Spleen (tissue), 7 donors: ENCODE data around the gene LIAS.

Experiments used
- CTCF ChIP-seq, 11 experiments: fragments of 200-600 bp in 7 of 11; fragments of 450-650 bp in 4 of 11; sonication (generic) in 4 of 11; IDR thresholded peaks in 8 of 11; conservative IDR thresholded peaks in 3 of 11; 1 replicate in 7 of 11; 2 replicates in 4 of 11; pipeline versions ENCODE4 v1.4.0 to v1.8.0; 2016 to 2021; ENCODE audit warnings: antibody characterized with exemption in 11 of 11, inconsistent platforms in 4 of 11, mild to moderate bottlenecking in 1 of 11
- POLR2A ChIP-seq, 3 donors: fragments of 450-650 bp; IDR thresholded peaks; one replicate each; pipeline ENCODE4 v1.5.1; 2017; ENCODE audit warnings: antibody characterized with exemption in 3 of 3, mild to moderate bottlenecking in 1 of 3
- donor health status: DM: no; HTN: no; CAD: no; lungs with moderate emphysema.
- donor health status: DM: no; HTN: no; CAD: no.
- donor health status: DM: no; HTN: no; CAD: no.

GRCh38 chr4:39494354-39494753 is 35.5 kb downstream of the LIAS start:
- TF ChIP-seq CTCF (IDR thresholded peaks at IDR 0.05 in 8 of 11, conservative IDR thresholded peaks at IDR 0.05 in 3 of 11) (no peak), POLR2A (IDR thresholded peaks at IDR 0.05) (no peak)
